LNCAP (cell line): ENCODE data around the gene MCRIP1.

ENCODE experiments used
- TF ChIP-seq, protein P1 (sequence below): fragments of 450-650 bp; IDR thresholded peaks from 2 replicates; pipeline ENCODE4 v1.5.1; 2017; ENCODE audit warnings: mild to moderate bottlenecking

MCRIP1 gene

DNA sequence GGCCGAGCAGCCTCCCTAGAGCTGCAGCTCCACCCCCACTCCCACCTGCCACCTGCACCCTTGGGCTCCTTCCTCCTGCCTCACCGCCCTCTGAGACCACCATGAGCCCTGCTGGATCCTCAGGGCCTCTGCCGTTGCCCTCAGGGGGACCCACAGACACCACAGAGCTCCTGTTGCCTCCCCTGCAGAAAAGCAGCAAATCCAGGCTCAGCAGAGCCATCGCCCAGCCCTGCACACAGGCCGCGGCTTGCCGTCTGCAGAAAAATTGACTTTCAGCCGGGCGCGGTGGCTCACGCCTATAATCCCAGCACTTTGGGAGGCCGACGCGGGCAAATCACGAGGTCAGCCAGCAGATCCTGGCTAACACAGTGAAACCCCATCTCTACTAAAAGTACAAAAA is 8.8 kb upstream of the MCRIP1 start:
- TF ChIP-seq, protein P1, sequence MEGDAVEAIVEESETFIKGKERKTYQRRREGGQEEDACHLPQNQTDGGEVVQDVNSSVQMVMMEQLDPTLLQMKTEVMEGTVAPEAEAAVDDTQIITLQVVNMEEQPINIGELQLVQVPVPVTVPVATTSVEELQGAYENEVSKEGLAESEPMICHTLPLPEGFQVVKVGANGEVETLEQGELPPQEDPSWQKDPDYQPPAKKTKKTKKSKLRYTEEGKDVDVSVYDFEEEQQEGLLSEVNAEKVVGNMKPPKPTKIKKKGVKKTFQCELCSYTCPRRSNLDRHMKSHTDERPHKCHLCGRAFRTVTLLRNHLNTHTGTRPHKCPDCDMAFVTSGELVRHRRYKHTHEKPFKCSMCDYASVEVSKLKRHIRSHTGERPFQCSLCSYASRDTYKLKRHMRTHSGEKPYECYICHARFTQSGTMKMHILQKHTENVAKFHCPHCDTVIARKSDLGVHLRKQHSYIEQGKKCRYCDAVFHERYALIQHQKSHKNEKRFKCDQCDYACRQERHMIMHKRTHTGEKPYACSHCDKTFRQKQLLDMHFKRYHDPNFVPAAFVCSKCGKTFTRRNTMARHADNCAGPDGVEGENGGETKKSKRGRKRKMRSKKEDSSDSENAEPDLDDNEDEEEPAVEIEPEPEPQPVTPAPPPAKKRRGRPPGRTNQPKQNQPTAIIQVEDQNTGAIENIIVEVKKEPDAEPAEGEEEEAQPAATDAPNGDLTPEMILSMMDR = no peak

DNA sequence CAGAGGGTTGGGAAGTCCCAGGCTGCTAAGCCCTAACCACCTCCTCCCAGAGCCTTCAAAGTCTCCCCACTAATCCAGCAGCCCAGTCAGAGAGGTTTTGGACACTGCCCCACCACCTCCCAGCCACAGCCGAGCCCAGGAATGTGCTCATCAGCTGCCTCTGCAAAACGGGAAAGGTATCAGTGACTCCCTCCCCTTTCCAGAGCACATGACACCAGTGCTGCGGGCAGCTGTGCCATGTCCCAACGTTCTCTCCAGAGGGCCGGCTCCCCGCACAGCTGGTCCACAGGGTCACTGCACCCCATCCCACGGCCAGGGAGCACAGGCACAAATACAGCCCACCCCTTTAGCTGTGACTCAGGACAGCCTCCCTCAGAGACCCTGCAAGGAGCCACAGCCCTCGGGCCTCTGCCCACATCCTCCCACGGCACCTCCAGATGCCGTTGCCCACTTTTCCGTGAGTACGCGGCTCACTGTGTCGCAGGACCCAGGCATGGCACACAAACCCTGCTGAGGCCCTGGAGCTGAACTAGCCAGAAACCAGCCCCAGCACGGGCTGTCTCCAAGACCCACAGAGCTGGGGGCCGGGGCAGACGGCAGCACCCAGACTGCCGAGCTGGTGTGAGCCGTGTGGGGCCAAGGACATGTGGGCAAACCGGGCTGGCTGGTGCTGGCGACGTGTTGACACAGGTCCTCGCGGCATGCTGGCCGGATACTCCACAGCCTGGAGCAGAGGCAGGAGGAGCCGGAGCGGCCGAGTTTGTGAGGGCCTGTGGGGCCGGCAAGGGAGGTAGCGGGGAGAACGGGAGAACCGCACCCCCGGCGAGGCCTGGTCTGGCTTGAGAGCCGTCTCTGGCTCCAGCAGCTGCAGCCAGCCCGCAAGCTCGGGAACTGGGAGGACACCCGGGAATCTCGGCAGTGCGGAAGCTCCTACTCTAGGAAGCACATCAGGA is 8.0 kb upstream of the MCRIP1 start:
- TF ChIP-seq, protein P1 = no peak

DNA sequence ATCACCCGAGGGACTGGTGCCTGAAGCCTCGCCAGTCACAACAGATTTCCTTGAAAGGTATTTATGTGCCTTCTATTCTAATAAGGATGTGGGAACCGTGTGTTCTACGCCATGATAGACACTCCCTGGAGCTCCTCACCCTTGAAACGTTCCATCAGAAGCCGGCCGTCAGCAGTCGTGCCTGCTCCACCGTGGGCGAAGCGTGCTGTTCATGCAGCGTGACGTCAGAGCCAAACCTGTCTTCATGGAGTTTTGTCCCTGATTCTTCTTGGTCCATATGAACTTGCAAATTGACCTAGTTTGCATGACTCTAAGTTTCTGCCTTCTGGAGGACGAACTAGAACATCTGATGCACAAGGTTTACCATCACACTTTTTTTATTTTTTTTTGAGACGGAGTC is 6.2 kb upstream of the MCRIP1 start:
- TF ChIP-seq, protein P1 = no peak

DNA sequence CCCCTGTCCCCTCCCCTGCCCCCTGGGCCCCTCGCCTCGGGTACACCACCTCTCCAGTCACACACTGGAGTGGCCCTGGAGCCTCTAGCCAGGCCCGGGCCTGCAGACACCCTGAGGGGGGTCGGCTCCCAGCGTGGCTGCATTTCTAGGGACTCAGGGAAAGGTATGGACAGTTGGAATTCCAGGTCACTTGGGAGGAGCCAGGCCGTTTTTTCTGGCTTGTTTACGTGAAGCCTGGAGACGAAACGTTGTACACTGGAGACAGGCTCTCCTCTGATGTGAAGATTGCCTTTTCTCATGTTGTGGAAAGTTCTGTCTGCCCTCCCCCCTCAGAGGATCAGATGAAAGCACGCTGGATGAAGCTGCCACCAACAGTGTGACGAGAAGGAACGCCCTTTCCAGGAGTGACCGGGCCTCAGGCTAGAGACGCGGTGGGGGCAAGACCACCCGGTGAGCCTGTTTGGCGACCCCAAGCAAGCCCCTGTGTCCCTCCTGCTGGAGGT is 5.7 kb upstream of the MCRIP1 start:
- TF ChIP-seq, protein P1 = no peak

DNA sequence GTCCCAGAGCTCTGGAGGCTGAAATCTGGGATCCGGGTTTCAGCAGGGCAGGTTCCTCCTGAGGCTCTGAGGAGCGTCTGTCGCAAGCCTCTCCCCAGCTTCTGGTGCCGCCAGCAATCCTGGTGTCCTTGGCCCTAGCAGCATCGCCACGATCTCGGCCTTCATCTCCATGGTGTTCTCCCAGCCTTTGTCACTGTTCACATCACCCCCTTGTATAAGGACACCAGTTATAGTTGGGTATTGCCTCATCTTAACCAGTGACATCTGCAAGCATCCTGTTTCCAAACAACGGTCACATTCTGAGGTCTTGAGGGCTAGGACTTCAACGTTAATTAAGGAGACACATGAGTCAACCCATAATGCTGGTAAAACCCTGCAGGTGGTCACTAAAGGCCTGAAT is 4.5 kb upstream of the MCRIP1 start:
- TF ChIP-seq, protein P1 = no peak

DNA sequence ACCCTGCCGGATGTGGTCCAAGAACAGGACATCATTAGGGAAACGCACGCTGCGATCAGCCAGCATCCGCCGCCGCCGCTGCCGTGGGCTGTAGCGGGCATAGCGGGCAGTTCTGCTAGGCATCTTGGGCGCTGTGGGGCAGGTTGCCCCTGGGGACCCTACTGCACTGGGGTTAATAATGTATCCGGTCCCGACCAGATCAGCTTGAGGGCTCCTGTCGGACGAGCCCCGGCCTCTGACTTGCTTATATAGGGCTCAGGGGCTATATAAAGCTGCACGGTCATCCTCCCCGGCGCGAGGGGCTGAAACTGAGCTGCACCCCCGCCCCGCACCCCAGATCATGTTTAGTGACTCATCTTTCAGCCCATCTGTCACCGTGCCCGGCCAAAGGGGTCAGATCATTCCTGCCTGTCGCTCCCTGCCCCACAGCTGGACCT is 1.8 kb upstream of the MCRIP1 start, which contains the start of gene PPP1R27:
PPP1R27 (minus strand) TSS at position 220 of the 437 bp plus-strand sequence; CDS start at position 123, 97 bp downstream.
- TF ChIP-seq, protein P1 = no peak

DNA sequence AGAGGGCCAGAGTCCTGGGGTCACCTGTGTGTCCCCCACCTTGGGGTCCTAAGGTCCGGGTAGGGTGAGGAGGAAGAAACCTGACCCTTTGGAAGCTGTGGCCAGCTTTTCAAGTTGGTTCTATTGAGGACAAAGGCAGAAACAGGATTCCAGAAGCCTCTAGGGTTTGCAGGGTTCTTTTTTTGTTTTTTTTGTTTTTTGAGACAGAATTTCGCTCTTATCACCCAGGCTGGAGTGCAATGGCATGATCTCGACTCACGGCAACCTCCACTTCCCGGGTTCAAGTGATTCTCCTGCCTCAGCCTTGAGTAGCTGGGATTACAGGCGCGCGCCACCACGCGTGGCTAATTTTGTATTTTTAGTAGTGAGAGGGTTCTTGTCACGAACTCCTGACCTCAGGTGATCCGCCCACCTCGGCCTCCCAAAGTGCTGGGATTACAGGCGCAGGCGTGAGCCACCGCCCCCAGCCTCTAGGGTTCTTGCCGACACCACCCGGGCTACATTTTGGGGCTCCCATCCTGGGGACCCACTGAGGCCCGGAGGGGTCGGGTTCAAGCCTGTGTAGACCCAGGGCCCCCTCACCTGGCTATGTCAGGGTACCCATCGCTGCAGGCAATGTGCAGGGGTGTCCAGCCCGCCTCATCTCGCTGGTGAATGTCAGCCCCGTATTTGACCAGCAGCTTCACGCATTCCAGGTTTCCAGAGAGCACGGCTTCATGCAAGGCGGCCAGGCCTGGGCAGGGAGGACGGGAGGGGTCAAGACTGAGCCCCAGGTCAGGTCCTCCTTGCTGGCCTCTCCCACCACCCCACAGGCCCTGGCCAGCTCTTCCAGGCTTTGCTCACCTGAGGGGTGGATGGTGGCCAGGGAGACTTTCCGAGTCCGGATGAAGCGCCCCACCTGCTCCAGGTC is 1.1 kb upstream of the MCRIP1 start:
- TF ChIP-seq, protein P1 = no peak
